GM04503 (cell line): ENCODE results near the gene UQCRH.
"Not testable (repeated sequence)": the region's sequence is repeated elsewhere in the genome, so short reads cannot be mapped to it uniquely, and the experiment has no call there.

Source experiments
- DNase-seq: peaks from one replicate; pipeline ENCODE4 v3.0.0-alpha.2; 2012; ENCODE audit warnings: low read depth

Gene UQCRH

GRCh38 chr1:46300673-46301405 is 2.7 kb upstream of the UQCRH start:
- DNase-seq: no peak

GRCh38 chr1:46301406-46301807 is 2.1 kb upstream of the UQCRH start:
- no peak for DNase-seq

DNA sequence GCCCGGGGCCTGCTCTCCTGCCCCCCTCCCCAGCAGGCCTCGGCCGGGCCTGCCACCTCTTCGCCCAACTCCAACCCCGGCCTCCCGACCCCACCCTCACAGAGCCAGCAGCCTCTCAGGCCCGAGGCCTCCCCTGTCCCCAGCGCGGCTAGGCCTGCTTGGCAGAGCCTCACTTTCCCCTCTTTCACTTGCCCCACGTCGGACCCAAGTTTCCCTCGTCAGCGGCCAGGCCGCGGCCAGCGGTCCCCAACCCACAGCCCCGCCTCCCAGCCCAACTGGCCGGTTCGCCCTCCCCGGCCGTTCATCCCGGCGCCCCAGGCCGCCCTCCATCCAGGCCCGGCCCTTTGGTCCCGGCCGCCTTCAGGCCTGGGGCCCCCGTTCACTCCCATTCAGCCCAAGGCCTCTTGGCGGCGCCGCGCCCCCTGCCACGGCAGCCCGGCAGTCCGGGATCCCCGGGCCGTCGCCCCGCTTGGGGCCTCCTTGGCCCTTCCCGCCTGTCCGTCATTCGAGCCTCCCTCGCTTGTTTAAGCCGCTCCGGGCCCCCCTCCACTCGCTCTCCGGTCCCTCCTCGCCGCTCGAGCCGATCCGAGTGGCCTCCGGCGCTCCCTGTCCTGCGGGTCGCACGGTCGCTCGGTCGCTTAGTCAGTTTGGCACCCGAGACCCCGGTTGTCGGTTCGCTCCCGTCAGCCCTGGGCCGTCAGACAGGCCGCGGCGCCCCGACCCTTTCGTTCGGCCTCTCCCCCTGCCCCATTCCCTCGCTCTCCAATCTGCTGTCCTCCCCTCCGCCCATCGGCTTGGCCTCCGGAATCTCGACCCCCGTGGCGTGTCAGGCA is 1.5 kb upstream of the UQCRH start:
- DNase-seq: peak; percentile 27

GRCh38 chr1:46302641-46303037 is 859 bp upstream of the UQCRH start:
- no peak for DNase-seq

DNA sequence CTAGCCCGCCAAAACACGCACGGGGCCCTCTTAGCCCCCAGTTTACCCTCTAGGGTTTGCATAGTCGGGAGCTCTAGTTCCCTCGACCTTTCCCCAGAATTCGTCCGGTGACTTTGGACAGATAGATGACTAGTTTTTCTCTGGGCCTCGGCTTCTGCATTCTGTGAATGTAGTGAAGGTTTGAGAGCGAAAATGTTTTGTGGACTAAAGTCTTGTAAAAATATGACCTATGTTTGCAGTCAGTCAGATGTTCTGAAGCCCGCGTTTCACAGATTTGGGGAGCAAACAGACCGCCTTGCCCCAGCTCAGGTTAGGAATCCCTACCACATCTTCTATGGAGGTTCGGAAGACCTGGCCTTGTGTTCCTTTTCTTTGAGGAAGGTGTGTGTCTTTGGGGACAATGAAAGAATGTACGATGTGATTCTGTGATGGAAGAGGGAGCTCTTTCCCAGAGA is 401 bp downstream of the UQCRH start:
- no peak for DNase-seq

GRCh38 chr1:46306159-46306530 is 2.6 kb downstream of the UQCRH start:
- DNase-seq: no peak

DNA sequence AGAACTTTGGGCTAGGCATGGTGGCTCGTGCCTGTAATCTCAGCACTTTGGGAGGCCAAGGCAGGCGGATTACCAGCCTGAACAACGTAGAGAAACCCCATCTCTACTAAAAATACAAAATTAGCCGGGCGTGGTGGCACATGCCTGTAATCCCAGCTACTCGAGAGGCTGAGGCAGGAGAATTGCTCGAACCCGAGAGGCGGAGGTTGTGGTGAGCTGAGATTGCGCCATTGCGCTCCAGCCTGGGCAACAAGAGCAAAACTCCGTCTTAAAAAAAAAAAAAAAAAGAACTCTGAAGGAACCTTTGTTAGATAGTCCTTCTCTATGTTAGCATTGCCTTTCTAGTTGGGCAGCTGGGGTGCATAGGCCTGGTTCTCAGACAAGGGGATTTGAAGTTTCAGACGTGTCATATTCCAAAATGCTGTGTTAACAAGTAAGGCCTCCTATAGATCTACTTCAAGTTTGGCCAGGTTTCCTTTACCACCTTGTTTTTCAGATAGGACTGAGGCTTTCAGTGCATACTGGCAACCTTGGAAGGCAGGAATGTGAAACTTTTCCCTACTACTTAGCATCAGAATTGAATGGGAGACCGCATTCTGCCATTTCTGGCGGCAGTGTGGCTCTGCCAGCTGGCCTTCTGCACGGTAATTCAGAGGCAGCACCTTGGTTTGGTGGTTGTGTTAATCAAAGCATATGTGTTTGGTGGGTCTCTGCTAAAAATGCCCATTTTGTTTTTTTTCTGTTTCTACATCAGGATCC is 6.1 kb downstream of the UQCRH start:
- no peak for DNase-seq

- no peak for DNase-seq
Observed at GRCh38 chr1:46310321-46310720, 6.8 kb downstream of the UQCRH start.

GRCh38 chr1:46315669-46316403 is 12.3 kb downstream of the UQCRH start:
- DNase-seq: no peak

GRCh38 chr1:46317323-46317722 is 13.8 kb downstream of the UQCRH start:
- no peak for DNase-seq

- DNase-seq: not testable (repeated sequence)
Observed at GRCh38 chr1:46319301-46319700, 15.8 kb downstream of the UQCRH start.

DNA sequence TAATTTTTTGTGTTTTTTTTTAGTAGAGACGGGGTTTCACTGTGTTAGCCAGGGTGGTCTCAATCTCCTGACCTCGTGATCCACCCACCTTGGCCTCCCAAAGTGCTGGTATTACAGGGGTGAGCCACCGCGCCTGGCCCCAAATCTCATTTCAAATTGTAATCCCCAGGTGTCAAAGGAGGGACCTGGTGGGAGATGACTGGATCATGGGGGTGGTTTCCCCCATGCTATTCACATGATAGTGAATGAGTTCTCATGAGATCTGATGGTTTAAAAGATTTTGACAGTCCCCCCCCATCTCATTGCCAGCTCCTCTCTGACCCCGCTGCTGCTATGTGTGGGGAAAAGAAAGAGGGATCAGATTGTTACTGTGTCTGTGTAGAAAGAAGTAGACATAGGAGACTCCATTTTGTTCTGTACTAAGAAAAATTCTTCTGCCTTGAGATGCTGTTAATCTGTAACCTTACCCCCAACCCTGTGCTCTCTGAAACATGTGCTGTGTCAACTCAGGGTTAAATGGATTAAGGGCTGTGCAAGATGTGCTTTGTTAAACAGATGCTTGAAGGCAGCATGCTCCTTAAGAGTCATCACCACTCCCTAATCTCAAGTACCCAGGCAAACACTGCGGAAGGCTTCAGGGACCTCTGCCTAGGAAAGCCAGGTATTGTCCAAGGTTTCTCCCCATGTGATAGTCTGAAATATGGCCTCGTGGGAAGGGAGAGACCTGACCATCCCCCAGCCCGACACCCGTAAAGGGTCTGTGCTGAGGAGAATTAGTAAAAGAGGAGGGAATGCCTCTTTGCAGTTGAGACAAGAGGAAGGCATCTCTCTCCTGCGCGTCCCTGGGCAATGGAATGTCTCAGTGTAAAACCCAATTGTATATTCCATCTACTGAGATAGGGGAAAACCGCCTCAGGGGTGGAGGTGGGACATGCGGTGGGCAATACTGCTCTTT is 16.7 kb downstream of the UQCRH start:
- DNase-seq: not testable (repeated sequence)

DNA sequence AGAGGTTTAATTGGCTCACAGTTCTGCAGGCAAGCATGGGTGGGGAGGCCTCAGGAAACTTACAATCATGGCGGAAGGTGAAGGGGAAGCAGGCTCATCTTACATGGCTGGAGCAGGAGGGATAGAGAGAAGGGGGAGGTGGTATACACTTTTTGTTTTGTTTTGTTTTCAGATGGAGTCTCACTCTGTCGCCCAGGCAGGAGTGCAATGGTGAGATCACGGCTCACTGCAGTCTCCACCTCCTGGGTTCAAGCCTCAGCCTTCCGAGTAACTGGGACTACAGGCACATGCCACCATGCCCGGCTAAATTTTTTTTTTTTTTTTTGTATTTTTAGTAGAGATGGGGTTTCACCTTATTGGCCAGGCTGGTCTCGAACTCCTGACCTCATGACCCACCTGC is 18.7 kb downstream of the UQCRH start:
- DNase-seq: not testable (repeated sequence)

- not testable (repeated sequence) for DNase-seq
Observed at GRCh38 chr1:46325285-46326076, 22.0 kb downstream of the UQCRH start.

DNA sequence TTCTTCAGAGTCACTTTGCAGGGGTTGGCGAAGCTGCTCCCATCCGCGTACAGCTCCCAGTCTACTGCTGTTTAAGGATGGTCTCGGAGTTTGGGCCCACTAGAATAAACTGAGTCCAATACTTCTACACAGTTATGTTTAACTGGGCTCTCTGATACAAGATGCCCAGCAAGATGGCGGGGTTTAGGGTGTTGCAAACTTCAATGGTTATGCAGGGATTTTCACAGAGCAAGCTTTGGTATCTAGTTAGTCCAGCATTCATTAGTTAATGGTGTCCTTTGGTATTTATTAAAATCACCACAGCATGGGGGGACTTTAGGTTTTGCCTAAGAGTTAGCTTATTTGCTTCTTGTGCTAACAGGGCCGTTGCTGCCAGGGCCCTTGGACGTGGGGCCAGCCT is 24.7 kb downstream of the UQCRH start:
- DNase-seq: not testable (repeated sequence)

DNA sequence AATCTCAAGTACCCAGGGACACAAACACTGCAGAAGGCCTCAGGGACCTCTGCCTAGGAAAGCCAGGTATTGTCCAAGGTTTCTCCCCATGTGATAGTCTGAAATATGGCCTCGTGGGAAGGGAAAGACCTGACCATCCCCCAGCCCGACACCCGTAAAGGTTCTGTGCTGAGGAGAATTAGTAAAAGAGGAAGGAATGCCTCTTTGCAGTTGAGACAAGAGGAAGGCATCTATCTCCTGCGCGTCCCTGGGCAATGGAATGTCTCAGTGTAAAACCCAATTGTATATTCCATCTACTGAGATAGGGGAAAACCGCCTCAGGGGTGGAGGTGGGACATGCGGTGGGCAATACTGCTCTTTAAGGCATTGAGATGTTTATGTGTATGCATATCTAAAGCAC is 26.3 kb downstream of the UQCRH start:
- not testable (repeated sequence) for DNase-seq

DNA sequence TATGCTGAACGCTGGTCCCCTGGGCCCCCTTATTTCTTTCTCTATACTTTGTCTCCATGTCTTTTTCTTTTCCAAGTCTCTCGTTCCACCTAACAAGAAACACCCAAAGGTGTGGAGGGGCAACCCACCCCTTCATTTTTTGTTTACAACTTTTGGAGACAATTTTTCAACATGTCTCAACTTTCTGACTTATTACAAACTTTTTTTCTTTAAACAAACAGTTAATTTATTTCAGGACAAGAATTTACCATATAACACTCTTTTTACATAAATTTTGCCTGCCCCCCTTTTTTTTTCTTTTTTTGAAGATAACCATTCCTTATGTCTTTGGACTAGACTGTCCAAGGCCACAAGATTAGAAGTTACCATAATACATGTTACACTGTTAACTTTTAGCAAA is 26.9 kb downstream of the UQCRH start:
- not testable (repeated sequence) for DNase-seq

- not testable (repeated sequence) for DNase-seq
Observed at GRCh38 chr1:46331786-46332540, 28.5 kb downstream of the UQCRH start.
